DMS153 (cell line): Measurements from ENCODE around the gene TANC1.

Experiments
- DNase-seq: peaks from one replicate; lab custom pipeline; 2025; lab: John Stamatoyannopoulos, UW

TANC1 gene

DNA sequence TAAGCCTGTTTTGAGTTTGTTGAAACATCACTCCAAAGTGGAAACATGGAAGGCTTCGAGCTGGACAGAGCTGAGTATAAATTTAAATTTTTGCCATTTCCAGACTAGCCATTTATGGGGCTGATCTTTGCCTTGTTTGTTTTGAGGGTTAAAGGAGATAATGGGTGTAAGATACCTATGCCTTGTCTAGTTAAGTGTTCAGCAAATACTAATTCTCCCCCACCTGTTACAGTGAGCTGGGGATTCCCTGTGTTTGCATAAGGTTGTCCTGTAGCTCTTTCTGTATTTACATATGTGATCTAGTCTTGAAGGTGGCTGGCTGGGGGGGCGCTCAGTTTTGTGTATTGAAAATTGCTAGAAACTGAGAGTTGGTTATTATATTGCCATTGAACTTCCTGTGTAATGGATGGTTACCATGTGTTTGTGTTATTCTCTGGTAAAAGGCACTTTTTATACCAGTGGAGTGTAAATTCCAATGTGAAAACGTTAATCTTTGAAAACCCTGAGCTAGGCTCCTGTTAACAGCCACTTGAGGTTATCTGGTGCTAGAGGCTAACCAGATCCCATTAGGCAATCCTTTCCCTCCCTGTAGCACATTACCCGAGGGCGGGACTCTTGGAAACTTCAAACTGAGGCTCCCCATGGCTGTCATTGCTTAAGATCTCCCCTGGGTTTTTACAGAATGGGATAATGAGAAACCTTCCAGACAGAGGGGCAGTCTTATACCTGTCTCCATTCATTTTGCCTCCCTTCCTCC, 26.7 kb downstream of the TANC1 start:
- DNase-seq, result peak; percentile 34

GRCh38 chr2:158995677-158996049, 27.2 kb downstream of the TANC1 start:
- no peak for DNase-seq

DNA sequence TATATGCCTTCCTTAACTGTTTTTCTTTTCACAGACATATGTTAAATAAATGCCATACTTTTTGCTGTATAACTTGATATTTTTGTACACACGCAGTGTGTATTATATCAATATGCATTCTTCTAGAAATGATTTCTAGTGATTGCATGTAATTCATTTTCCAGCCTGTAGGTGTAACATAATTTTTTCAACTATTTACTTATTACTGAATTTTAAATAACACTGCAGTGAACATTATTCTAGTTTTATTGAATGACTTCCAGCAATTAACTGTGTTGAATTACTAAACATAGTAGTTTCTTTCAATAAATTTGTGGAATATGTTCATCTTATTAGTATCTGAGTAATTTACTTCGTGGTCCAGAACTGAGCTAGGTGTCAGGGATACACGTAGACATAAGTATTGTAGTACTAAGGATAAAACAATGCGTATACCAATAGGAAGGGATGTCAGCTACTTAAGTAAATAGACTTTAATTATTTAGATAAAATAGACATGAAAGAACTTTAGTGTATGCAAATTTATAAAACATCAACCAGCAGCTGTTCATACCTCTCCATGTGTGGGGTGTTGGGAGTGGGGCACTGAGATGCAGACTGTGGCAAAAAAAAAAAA, 28.0 kb downstream of the TANC1 start:
- DNase-seq, result no peak

- no peak for DNase-seq
Measured at GRCh38 chr2:158997037-158997790, 28.8 kb downstream of the TANC1 start.

DNA sequence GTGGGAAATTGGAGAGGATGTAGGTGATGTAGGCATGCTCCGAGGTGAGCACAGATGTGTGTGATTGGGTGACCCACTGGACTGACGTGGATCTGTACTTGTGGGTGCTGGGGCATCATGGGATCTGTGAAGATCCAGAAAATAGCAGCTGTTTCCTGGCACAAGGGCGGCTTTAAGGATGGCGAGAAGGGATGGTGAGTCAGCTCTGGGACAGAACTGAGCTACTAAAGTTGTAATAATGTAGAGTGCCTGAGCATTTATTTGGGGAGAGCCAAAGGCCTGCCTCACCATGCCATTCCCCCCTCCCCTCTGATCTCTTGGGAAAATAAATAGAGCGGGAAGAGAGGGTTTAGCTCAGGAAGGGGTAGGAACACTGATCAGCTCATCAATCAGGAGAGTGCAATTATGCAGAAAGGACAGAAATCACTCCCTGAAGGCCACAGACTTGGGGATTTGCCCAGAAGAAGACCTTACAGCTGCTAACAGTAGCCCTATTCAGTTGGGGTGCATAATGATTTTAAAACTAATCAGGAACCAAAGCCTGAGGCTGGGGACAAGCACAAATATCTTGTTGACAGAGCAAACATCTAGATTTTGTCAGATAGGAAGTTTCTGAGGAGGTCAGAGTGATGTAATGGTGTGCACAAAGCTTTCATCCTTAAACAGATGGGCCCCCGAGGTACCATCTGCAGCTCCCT, 30.3 kb downstream of the TANC1 start:
- DNase-seq, result peak; percentile 22

DNA sequence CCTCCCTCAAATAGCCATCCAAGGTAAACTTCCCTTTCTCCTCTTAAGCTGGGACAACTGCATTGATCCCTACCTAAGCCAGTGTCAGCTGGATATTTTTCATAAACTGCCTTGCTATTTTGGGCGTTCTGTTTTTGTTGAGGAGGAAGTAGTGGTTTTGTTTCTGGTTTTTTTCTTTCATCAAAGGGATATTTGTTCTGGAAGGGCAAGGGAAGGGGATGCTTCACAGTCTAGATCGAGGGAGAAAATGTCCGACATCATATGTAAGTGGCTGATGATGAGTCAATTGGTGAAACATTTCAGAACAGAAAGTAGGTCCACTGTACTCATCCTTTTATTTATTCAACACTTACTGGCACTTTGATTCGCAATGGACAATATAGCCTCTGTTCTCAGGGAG, 31.0 kb downstream of the TANC1 start:
- DNase-seq, result no peak

- no peak for DNase-seq
Measured at GRCh38 chr2:159000072-159000471, 31.6 kb downstream of the TANC1 start.

GRCh38 chr2:159002462-159003111, 34.1 kb downstream of the TANC1 start:
- no peak for DNase-seq

DNA sequence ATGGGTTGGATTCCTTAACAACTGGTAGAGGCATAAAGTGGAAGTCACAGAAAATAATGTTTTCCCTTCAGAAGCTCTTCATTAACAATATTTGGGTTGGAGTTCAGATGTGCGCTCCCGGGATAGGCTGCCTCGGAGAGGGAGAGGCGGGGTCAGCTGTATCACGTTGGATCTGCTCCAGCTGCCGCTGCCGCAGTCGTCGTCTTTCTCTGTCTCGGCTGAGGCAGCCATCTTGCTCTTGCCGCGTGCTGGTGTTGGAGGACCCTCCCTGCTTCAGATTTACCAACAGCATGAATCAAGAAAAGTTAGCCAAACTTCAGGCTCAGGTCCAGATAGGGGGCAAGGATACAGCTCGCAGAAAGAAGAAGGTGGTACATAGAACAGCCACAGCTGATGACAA, 35.1 kb downstream of the TANC1 start:
- no peak for DNase-seq

DNA sequence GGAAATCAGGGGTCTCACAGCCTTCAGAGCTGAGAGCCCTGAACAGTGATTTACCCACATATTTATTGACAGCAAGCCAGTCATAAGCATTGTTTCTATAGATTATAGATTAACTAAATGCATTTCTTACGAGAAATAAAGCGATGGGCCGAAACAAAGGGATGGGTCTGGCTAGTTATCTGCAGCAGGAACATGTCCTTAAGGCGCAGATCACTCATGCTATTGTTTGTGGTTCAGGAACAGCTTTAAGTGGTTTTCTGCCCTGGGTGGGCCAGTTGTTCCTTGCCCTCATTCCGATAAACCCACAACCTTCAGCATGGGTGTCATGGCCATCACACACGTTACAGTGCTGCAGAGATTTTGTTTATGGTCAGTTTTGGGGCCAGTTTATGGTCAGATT, 36.4 kb downstream of the TANC1 start:
- no peak for DNase-seq

DNA sequence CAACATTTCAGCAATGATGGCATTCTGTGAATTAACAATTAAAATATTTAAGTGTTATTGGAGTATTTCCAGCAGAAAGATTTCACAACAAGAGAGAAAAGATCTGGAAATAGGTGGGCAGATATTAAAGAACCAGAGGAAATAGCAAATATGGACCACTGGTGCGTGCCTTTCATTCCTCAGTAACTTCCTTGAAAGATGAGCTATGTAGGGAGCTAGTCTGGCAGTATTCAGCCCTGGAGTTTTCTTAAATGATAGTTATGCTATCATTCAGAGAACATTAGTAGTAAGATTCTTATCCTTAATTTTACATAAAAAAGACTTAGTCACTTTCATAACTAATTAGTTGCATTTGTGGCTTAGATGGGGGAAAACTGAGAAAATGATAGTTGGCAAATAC, 41.5 kb downstream of the TANC1 start:
- DNase-seq, result no peak

- DNase-seq, result no peak
Measured at GRCh38 chr2:159010340-159010739, 41.9 kb downstream of the TANC1 start.

DNA sequence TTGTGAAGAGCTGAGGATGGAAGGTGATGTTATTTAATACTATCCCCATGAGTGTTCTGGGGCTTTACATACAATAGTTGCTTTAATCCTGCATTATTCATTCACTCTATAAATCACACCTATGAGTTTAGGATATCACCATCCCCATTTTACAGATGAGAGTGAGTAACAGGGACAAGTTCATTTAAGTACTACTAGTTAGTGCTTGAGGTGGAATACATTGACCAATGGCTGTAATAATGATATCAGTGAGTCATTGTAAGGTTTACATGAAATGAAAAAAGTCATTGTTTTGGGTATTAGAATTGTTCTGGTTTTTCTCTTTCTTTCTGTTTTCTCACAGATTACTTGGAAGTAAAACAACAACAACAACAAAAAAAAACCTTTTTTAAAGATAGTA, 42.5 kb downstream of the TANC1 start:
- DNase-seq, result no peak

DNA sequence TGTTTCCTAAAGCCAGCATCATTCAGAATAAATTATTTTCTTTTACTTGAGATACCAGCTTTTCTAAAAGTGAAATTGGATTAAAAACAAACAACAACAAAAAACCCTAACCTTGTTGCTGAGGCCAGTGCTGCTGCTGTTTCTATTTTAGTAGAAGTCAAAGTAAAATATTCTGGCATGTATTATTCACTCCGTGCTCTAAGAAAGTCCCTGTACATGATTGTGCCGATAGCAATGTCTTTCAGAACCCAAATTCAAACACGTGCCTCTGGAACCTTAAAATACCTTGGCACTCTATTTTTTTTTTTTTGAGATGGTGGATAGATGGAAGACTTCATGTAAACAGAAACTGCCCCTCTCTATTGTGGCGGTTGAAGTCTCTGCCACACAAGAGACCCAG, 43.7 kb downstream of the TANC1 start:
- no peak for DNase-seq

GRCh38 chr2:159013103-159013502, 44.7 kb downstream of the TANC1 start:
- no peak for DNase-seq

- DNase-seq, result no peak
Measured at GRCh38 chr2:159015174-159015573, 46.7 kb downstream of the TANC1 start.

DNA sequence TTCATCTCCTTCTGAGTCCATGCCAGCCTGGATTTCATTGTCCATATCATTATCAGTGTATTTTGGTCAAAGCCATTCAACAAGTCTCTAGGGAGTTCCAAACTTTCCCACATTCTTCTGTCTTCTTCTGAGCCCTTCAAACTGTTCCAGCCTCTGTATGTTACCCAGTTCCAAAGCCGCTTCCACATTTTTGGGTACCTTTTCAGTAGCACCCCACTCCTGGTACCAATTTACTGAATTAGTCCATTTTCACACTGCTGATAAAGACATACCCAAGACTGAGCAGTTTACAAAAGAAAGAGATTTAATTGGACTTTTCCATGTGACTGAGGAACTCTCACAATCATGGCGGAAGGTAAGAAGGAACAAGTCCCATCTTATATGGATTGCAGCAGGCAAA, 47.4 kb downstream of the TANC1 start:
- no peak for DNase-seq

GRCh38 chr2:159017837-159018236, 49.4 kb downstream of the TANC1 start:
- DNase-seq, result no peak

- DNase-seq, result no peak
Measured at GRCh38 chr2:159019021-159019420, 50.6 kb downstream of the TANC1 start.

DNA sequence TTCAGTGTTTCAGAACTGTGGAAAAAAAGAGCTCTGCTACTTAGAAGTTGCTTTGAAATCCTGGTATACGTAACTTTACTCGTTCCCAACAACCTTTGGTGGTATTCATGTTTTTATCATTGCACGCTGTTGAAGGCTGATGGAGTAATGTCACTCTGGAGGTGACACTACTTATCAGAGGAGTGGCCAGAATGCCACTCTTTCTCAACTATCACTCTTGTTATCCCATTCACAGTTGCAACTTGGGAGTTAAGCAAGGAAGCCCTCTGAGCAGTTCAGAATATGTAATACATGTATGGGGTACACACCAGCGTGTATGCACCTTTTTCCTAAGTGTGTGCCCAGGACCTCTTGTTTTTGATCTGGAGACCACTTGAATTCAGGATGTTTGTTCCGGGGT, 53.6 kb downstream of the TANC1 start:
- no peak for DNase-seq

DNA sequence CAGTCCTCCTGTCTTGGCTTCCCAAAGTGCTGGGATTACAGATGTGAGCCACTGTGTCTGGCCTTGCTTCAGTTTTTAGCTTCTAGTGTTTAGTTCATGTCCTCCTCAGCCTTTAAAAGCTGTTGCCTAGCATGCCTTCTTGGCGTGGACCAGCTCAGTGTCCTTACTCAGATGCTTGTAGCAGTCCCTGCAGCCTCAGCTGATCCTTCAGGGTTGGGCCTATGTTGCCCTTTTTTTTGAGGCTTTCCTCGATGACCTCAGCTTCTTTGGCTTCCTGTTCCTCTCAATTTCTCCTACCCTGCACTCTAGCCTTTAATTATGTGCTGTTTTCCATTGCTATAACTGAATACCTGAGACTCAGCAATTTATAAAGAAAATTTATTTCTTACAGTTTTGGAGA, 57.7 kb downstream of the TANC1 start:
- no peak for DNase-seq

DNA sequence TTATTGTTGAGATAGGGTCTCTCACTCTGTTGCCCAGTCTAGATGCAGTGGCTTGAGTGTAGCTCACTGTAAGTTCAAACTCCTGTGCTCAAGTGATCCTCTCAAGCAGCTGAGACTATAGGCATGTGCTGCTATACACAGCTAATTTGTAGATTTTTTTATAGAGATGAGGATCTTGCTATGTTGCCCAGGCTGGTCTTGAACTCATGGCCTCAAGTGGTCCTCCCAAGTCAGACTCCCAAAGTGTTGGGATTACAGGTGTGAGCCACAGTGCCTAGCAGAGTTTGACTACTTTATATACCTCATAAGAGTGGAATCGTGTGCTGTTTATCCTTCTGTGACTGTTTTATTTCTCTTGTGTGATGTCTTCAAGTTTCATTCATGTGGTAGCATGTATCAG, 60.3 kb downstream of the TANC1 start:
- no peak for DNase-seq
